H1 (cell line): ENCODE data around the gene FNDC7.

Experiments used
- BCL11A ChIP-seq, 2 experiments: IDR thresholded peaks; one replicate each; pipeline ENCODE4 v1.6.1; 2011; ENCODE audit warnings: low read depth in 2 of 2, low read length in 2 of 2, mild to moderate bottlenecking in 2 of 2
- CEBPB ChIP-seq: IDR thresholded peaks from 2 replicates; pipeline ENCODE4 v1.6.1; 2012; ENCODE audit warnings: low read depth, low read length
- CREB1 ChIP-seq: IDR thresholded peaks from 2 replicates; pipeline ENCODE4 v1.6.1; 2012; ENCODE audit warnings: inconsistent platforms
- EP300 ChIP-seq, 2 experiments: IDR thresholded peaks; 1 replicate in 1 of 2; 2 replicates in 1 of 2; pipeline ENCODE4 v1.6.1; 2011 to 2012; ENCODE audit warnings: low read depth in 2 of 2, low read length in 2 of 2, mild to moderate bottlenecking in 2 of 2, borderline replicate concordance in 1 of 2, inconsistent platforms in 1 of 2, moderate library complexity in 1 of 2
- EZH2 ChIP-seq: fragments of 200-600 bp; sonication (generic); IDR thresholded peaks from 2 replicates; pipeline ENCODE4 v1.7.1; 2012; ENCODE audit warnings: low read depth, mild to moderate bottlenecking, moderate library complexity, low read length, inconsistent platforms; ENCODE audit not compliant: severe bottlenecking
- JUN ChIP-seq: IDR thresholded peaks from 2 replicates; pipeline ENCODE4 v1.6.1; 2011; ENCODE audit warnings: low read depth, mild to moderate bottlenecking, improper control_type of control experiment, low read length
- JUND ChIP-seq: IDR thresholded peaks from 2 replicates; pipeline ENCODE4 v1.6.1; 2011; ENCODE audit warnings: mild to moderate bottlenecking, improper control_type of control experiment, low read length
- POLR2AphosphoS5 ChIP-seq: IDR thresholded peaks from 2 replicates; pipeline ENCODE4 v1.6.1; 2011; ENCODE audit warnings: low read depth, low read length
- RAD21 ChIP-seq, 2 experiments: IDR thresholded peaks in 1 of 2; conservative IDR thresholded peaks in 1 of 2; 2 replicates each; pipeline ENCODE4 v1.6.1; 2011; ENCODE audit warnings: low read depth in 2 of 2, low read length in 2 of 2, improper control_type of control experiment in 1 of 2, inconsistent platforms in 1 of 2, mild to moderate bottlenecking in 1 of 2, moderate library complexity in 1 of 2
- RXRA ChIP-seq: IDR thresholded peaks from 2 replicates; pipeline ENCODE4 v1.6.1; 2011; ENCODE audit warnings: low read depth, mild to moderate bottlenecking, low read length, moderate library complexity; ENCODE audit not compliant: insufficient read depth
- TCF12 ChIP-seq: IDR thresholded peaks from 2 replicates; pipeline ENCODE4 v1.6.1; 2011; ENCODE audit warnings: low read depth, mild to moderate bottlenecking, low read length
- TF ChIP-seq, protein P1 (sequence below): IDR thresholded peaks from 2 replicates; pipeline ENCODE4 v1.6.1; 2011; ENCODE audit warnings: low read length, improper control_type of control experiment
- TF ChIP-seq, protein P2 (sequence below), 3 experiments: IDR thresholded peaks; 1 replicate in 2 of 3; 2 replicates in 1 of 3; pipeline versions ENCODE4 v1.5.1 to v1.6.1; 2011; ENCODE audit warnings: low read length in 3 of 3, mild to moderate bottlenecking in 3 of 3, inconsistent platforms in 2 of 3, low read depth in 1 of 3, moderate library complexity in 1 of 3; ENCODE audit not compliant: insufficient read depth in 1 of 3; ENCODE audit errors: control extremely low read depth in 1 of 3
- TF ChIP-seq, protein P3 (sequence below): IDR thresholded peaks from 2 replicates; pipeline ENCODE4 v1.6.1; 2012; ENCODE audit warnings: inconsistent platforms

DNA sequence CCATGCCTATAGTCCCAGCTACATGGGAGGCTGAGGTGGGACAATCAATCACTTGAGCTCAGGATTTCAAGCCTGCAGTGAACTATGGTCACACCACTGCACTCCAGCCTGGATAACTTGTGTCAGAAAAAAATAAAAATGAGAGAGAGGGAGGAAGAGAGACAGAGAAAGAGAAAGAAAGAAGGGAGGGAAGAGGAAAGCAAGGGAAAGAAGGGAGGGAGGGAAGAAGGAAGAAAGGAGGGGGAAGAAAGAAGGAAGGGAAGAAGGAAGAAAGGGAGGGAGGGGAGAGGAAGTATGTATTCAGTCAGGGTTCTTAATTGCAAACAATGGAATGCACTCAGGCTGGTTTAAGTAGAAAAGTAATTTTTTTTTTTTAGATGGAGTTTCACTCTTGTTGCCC is 43.9 kb upstream of the FNDC7 start:
- TF ChIP-seq, protein P1, sequence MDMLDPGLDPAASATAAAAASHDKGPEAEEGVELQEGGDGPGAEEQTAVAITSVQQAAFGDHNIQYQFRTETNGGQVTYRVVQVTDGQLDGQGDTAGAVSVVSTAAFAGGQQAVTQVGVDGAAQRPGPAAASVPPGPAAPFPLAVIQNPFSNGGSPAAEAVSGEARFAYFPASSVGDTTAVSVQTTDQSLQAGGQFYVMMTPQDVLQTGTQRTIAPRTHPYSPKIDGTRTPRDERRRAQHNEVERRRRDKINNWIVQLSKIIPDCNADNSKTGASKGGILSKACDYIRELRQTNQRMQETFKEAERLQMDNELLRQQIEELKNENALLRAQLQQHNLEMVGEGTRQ = no peak
- TF ChIP-seq CREB1 = no peak
- TF ChIP-seq, protein P2, sequence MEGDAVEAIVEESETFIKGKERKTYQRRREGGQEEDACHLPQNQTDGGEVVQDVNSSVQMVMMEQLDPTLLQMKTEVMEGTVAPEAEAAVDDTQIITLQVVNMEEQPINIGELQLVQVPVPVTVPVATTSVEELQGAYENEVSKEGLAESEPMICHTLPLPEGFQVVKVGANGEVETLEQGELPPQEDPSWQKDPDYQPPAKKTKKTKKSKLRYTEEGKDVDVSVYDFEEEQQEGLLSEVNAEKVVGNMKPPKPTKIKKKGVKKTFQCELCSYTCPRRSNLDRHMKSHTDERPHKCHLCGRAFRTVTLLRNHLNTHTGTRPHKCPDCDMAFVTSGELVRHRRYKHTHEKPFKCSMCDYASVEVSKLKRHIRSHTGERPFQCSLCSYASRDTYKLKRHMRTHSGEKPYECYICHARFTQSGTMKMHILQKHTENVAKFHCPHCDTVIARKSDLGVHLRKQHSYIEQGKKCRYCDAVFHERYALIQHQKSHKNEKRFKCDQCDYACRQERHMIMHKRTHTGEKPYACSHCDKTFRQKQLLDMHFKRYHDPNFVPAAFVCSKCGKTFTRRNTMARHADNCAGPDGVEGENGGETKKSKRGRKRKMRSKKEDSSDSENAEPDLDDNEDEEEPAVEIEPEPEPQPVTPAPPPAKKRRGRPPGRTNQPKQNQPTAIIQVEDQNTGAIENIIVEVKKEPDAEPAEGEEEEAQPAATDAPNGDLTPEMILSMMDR (IDR thresholded peaks at IDR 0.05; ENCODE audit: control extremely low read depth in 1 of 3, insufficient read depth in 1 of 3, low read depth in 1 of 3, low read length in 3 of 3) = no peak
- no peak for TF ChIP-seq CEBPB
- no peak for TF ChIP-seq JUND
- TF ChIP-seq RXRA = no peak
- TF ChIP-seq BCL11A (IDR thresholded peaks at IDR 0.05; ENCODE audit: low read depth in 2 of 2, low read length in 2 of 2) = no peak
- no peak for TF ChIP-seq TCF12
- TF ChIP-seq EZH2 = no peak
- no peak for TF ChIP-seq JUN
- no peak for TF ChIP-seq EP300 (IDR thresholded peaks at IDR 0.05; ENCODE audit: borderline replicate concordance in 1 of 2, low read depth in 2 of 2, low read length in 2 of 2)
- TF ChIP-seq, protein P3, sequence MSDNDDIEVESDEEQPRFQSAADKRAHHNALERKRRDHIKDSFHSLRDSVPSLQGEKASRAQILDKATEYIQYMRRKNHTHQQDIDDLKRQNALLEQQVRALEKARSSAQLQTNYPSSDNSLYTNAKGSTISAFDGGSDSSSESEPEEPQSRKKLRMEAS = no peak
- no peak for TF ChIP-seq RAD21 (IDR thresholded peaks at IDR 0.05 in 1 of 2, conservative IDR thresholded peaks at IDR 0.05 in 1 of 2; ENCODE audit: low read depth in 2 of 2, low read length in 2 of 2)
- no peak for TF ChIP-seq POLR2AphosphoS5
